Embryonic facial prominence (tissue), 1 donor: Measurements from ENCODE around the gene BMP5.

Source experiments
- DNase-seq: peaks from one replicate; pipeline ENCODE4 v3.0.0-alpha.2; 2016; ENCODE audit errors: extremely low spot score

BMP5 gene

DNA sequence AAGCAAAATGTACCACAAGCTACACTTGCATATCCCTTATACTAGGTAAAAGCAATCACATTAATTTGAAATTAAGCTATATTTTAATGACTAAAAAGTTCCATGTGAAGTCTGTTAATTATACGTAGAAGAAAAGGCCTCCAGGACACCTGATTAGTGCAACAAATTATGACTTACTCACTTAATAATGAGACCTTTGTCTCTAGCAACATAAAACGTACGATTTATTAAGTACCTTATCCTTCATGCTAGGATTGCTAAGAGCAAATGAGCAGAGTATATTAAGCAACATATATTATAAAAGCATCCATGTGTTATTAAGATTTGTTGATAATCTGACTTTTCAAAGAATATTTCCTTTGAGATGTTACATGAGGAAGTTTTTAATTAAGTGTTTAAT, 2.5 kb downstream of the BMP5 start:
- DNase-seq, result no peak

DNA sequence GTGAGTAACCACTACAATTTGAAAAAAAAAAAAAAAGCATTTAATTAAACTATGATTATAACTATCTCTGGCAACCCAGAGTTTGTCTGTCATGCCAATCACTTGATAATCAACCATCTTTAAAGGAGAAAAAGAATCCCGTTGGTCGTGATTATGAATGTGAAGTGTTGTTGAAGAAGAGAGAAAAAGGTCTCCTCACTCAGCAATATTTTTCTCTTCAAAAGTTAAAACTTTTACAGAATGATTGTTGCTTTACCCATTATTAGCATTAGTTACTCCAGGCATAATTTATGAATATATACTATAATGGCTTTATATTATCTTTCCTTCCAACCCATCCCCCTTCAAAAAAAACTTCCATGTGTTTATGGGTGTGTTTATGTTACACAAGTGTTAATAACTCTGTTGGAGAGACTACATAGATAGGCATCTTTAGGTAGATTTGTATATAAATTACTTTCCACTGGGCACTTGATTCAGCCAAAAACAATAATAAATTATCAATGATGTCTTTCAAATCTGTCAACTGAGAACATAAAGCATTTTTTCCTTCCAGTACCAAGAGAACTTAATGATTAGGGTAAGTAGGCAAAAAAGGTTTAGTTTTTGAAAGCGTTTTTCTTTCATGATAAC, 5.1 kb downstream of the BMP5 start:
- DNase-seq, result no peak

DNA sequence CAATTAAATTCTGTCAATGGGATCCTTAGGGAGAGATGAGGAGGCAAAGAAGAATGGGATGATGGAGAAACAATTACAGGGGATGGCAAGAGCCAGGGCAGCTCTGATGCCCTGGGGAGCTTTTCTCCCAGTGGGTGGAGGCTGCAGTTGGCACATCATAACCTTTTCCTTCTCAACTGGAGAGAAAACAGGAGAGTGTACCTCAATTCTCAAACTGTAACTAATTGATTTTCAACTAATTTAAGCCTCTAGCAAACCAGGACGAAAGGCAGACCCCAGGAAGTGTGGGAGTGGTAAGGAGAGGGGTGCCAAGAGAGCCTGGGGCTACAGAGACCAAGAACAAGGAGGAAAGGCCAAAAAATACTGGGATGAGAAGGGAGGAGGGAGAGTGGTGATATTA, 5.7 kb downstream of the BMP5 start:
- DNase-seq, result no peak

DNA sequence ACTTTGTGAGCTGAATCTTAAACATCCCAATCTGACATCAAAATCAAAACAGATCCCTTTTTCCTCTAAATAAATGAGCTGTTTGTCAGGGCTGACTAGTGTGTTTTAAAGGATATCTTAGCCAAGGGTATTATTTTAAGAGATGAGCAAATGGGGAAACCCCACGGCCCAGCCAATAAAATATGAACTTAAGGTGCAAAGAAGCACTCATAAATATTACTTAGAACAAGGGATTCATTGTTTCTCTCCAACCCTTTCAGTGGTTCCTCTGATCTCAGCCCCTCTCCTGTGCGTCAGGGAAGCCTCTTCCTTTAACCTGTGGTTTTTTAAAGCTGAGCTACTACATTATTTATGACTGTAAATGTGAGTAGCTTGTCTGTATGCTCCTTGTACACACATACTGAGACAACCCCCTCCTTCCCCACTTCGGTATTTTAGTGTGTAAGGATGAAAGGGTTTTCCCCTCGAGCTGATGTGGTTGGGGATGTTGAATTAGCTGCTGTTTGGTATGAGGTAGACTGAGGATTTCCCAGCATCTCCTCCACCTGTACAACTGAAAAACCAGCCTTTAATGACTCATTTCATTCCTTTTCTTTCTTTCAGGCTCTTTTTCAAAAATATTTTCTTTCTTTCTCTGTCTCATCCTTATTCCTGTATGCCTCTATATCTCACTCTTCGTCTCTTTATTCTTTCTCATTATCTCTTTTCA, 6.5 kb downstream of the BMP5 start:
- DNase-seq, result no peak

DNA sequence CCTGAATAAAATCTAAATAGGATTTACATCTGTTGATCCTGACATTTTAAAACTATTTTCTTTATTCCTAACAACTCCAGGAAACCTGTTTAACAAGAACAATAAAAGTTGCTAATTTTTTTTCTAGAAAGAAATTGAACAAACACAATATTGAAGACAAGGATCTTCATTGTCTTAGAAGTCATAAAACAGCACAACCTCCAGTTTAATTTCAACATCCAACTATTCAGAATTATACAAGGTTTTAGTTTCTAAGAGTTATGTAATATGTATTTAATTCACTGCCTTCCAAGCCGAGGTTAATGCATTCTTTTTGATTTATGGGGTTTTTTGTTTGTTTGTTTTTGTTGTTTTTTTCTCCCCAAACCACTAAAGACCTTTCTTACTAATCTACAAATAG, 7.2 kb downstream of the BMP5 start:
- no peak for DNase-seq

DNA sequence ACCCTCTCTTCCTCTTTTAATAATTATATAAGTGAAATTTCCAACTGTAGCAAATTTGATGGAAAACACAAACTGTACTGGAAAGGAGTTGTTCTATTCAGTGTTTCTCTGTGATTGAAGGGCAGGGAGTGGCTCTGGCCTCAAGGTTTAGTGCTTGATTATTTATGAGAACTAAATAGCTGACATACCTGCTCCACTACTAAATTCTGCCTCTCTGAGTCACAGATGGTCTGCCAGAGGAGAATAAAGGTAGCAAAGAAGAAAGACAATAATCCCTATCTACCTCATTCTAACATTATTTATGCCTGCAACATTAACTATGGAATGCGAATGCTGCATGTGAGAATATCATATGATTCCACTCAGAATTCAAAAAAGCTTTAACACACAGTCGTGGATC, 9.3 kb downstream of the BMP5 start:
- no peak for DNase-seq

DNA sequence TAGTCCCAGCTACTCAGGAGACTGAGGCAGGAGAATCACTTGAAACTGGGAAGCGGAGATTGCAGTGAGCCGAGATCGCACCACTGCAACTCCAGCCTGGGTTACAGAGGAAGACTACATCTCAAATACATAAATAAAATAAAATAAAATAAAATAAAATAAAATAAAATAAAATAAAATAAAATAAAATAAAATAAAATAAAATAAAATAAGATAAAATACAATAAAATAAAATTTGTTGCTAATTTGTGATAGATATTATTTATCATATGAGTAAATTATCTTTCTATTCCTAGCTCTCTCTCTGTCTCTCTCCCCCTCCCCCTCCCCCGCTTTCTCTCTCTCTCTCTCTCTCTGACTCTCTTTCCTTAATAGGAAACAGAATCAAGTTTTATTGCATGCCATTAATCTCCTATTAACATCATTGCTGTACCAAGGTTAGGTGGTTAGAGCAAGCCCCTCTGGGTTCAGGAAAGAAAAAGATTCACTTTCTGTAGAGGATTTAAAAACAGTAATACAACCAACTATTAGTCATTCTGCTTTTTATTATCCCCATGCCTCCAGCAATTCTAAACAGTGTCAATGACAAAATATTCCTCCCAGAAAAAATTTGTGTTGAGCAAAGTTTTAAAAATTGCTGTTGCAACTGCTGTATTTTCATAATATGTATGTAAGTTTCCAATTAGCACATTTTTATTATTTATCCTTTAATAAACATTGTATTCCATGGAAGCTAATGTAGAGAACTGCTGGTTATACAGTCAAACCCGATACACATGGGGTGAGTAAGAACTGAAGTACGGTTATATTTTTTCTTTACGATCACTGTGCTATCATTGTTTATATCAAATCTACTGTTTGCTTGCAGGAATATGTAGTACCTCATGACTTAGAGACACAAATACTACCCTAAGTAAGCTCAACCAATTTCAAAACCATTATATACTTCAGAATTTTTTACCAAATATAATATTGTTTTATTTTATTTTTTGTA, 22.1 kb downstream of the BMP5 start:
- DNase-seq, result no peak

DNA sequence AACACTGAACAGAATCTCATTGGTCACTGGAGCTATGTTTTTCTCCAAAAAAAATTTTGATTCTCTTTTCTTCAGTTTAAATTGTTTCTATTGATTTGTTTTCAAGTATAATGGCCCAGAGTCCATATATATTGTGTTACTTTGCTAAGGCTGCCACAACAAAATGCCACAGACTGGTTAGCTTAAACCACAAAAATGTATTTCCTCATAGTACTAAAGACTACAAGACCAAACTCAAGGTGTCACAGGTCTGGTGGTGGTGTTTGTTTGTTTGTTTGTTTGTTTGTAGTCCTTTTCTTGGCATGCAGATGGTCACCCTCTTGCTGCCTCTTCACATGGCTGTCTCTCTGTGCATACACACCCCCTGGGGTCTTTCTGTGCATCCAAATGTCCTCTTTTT, 34.0 kb downstream of the BMP5 start:
- DNase-seq, result no peak

DNA sequence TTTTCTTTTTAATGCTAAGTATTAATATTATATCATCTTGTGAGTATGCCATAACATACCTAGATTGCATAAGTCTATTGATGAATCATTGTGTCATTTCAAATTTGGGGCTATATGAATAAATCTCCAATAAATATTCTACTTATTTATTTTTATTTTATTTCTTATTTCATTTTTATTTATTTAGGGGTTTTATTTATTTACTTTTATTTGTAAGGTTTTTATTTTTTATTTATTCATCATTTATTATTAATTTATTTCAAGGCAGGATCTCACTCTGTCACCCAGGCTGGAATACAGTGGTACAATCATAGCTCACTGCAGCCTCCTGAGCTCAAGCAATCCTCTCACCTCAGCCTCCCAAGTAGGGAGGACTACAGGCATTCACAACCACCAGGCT, 36.3 kb downstream of the BMP5 start:
- DNase-seq, result no peak

DNA sequence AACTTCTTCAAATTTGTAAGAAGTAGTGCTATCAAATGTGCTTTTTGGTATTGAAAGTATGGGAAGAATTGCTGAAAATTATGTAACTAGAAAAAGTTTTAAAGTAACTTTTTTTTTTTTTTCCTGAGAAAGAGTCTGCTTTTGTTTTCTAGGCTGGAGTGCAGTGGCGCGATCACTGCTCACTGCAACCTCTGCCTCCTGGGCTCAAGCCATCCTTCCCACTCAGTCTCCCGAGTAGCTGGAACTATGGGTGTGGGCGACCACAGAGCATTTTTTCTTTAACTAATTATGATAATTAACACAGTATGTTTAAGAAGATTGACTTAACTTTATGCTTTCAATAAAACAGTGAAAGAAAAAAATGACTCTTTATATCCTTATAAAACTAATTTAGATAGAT, 38.4 kb downstream of the BMP5 start:
- no peak for DNase-seq

DNA sequence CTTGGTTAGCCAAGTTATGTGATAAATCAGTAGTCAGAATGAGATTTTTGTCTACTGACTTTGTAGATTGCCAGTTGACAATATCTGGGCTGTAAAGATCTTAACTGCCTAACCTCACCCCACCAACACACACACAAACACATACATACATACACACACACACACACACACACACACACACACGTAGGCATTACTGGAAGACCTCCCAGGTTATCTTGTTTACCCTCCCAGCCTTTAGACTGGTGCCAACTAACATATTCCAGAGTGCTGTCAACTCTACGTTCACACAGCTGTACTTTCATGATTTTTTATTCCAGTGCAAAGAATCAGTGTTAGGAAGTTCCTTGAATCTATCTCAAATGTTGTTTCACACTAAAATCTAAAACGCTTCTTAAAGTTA, 38.9 kb downstream of the BMP5 start:
- no peak for DNase-seq

DNA sequence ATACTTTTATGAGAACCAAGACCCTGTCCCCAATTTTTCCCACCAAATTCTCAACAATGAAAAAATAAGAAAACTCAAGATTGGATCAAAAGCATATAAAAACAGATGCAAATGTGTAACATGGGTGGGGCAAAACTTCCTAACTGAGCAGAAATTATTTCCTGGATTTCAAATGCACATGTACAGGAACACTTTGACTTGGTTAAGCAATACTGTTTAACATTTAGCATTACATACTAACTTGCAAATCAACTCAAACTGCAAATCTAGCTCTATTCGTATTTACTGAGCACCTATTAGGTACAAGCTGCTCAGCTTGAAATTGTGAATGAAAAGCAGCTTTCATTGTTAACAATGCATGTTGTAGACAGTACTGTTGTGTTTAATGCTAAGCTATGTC, 40.2 kb downstream of the BMP5 start:
- DNase-seq, result no peak

DNA sequence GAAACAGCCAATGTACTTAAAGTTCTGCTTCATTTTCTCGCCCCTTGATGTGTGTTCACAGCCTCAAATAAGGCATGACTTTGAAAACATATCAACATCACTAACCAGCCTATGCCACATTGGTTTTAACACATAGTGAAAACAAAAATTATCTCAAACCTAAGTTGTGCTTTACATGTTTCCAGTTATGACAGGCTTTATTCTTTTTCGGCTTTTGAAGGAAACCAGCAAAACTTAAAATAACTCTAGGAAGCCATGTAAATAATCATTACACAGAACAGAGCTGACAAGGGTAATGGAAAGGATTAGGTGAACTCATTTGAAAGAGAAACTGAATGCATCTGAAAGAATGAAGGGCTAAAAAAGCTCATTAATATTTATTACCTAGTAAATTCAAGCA, 42.1 kb downstream of the BMP5 start:
- no peak for DNase-seq

DNA sequence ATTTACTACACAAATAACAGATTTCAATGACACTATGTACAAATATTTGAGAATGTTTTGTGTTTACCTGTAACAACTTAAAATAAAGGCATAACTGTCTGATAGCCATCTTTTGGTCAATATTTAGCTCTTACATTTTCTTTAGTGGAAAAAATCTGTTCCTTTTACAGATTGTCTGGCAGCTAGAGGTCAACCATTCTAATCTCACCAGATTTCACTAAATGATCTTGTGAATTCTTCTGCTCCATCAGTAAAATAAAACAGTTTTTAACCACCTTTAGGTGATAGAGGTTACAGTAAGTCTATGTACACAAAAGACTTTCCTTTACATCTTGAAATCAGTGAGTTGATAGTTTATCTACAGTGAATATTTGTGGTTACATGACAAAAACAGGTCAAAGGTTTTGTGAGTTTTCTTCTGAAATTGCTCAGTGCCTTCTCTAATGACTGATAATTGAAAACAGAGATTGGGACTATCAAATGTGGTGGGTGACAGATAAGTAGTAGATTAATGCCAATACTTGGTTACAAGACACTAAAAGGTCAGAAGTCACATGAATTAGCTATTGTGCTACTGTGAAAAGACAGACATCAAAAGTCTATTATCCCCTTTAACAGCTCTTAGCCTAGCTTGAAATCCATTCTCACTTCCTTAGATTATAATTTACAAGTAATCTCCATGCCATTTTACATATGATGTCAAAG, 47.4 kb downstream of the BMP5 start:
- DNase-seq, result no peak

DNA sequence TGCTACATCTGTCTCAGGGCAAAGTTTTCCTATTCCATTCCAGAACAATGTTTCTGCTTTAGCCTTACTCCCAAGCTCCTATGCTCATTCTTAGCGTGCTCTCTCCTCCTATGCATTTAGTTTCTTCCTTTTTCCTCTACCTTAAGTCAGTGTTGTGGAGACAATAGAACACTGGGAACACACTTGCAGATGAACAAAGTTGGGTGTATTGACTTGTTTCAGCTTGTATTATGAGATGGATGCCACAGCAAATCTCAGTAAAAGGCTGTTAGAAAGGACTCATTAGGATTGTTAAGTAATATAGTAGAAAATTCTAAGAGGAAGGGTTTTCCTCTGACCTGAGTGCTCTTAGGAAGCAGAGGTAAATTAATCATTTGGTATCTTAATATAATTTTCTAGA, 48.4 kb downstream of the BMP5 start:
- DNase-seq, result no peak

DNA sequence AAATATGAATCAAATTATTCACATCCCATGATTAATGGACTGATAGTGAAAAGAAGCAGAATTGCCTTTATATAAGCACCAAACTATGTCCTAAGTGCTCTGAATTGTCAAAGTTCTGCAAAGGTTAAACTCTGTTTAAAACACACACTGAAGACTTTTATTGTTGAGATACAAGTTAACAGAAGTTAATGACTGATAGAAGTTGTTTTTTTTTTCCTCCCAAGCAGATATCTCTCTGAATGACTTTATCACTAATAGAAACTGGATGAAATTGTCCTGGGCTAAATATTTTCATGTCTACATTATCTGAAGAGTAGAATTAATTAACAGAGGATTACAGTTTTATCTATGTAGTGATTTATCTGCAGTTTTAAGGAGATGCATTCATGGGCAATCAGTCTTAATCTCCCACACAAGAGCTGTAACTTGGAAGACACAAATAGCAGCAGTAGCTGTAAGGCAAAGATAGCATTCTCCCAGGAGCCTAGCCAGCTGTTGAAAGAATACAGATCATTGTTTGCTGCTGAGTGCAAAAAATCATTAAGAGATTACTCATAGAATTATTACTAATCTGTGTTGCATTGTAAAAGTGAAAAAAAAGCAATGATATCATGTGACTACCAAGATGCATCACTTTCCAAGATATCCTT, 49.9 kb downstream of the BMP5 start:
- DNase-seq, result no peak

DNA sequence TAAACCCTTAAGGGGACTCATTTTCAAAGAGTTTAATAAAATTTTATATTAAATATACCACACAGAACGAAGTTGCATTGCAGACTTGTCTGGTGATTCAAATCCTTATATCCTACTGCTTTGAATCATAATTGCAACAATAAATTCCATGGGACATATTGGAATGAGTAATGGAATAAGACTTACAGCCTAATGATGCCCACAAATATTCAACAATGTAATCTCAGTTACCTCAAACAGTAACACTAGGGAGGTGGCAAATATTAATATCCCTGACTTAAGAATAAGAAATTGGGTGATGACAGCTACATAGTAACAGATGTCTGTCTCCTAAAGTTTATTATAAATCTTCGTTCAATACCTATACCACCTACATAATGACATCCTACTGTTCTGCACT, 52.6 kb downstream of the BMP5 start:
- DNase-seq, result no peak

DNA sequence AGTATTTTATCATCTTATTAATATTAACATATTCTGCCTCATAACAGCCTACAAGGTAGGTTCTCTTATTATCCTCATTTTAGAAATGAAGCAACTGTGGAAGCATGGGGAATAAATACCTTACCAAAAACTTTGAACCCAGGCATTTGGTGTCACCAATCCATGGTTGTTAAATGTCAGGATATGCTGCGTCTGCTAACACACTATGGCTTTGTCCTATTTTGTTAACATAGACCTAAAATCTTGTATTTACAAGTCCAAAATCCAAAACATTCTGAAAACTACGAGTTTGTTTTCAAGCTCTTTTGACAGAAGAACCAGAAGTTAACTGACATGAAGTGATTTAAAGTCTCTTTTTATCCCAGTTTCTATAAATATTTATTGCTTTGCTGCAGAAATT, 53.4 kb downstream of the BMP5 start:
- no peak for DNase-seq

DNA sequence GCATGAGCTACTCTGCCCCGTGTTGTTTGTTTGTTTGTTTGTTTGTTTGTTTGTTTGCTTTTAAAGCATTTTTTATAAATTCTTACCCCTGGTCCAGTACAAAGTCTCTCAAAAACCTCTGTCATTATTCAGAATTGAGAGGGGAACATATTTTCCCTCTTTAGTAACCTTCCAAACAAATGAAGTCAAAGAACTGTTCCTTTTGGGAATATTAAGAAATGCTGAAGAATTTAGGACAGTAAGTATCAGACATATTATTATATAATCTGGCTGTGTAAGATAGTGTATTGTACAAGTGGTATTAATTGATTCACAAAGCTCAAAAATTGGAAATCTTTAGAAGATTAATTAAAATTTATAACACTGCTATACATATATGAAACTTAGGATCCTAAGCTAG, 54.7 kb downstream of the BMP5 start:
- no peak for DNase-seq

DNA sequence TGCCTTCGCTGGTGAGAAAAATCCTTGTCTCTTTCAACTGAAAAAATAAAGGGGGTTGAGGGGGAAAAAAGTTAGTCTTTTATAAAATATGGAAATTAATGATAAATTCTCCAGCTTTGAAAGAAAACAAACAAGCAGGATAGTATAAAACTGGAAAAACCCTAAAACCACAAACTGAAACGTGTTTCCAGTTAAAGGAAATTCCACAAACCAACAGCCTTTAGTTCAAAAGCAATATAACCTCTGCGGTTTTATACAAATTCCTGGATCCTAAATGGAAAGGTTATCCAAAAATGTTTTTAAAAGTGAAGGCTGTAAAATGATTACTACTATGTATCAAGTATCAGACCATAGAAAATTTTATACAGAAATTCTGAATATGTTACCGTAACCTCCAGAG, 55.6 kb downstream of the BMP5 start:
- no peak for DNase-seq

DNA sequence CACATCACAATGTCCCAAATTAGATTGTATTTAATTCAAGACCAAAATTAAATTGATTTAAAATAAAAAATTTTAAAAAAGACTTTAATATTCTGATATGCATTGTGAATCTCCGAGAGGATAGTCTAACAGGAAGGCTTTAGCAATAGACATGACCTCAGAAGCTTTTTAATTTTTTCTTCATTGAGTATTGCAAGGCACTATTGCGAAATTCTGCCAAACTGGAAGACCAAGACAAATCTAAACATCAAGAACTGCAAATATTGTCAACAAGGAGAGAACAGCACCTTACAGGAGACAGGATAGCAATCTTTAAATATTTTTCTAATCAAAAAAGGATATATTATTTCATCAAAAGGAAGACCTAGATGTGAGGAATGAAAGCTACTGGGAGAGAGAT, 56.9 kb downstream of the BMP5 start:
- no peak for DNase-seq

DNA sequence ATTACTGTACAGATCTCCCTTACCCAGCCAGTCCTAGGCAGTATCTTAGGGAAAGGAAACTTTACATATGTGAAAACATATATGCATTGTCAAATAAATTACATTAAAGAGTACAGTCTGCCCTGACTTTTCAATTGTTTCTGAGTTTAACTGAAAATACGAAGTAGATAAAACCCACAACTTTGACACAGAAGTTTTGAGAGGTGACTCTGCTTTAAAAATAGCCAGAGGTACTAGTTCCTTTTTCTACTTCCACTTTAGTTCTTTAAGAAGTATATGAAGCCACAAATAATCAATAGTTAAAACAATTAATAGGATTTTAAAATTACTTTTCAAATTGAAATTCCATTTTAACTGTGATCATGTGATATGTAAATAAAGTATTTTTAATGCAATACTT, 62.9 kb downstream of the BMP5 start:
- no peak for DNase-seq
